NCI-H1436 treated with DMSO at 0.1 percent for 48 hours (cell line): ENCODE results near the gene ALG3.
A peak's percentile ranks its signal among the peaks of the same experiment; 100 is the strongest.
"Not testable (repeated sequence)": the region's sequence is repeated elsewhere in the genome, so short reads cannot be mapped to it uniquely, and the experiment has no call there.

Experiments used
- DNase-seq: peaks from one replicate; lab custom pipeline; 2025; lab: John Stamatoyannopoulos, UW

ALG3 gene

DNA sequence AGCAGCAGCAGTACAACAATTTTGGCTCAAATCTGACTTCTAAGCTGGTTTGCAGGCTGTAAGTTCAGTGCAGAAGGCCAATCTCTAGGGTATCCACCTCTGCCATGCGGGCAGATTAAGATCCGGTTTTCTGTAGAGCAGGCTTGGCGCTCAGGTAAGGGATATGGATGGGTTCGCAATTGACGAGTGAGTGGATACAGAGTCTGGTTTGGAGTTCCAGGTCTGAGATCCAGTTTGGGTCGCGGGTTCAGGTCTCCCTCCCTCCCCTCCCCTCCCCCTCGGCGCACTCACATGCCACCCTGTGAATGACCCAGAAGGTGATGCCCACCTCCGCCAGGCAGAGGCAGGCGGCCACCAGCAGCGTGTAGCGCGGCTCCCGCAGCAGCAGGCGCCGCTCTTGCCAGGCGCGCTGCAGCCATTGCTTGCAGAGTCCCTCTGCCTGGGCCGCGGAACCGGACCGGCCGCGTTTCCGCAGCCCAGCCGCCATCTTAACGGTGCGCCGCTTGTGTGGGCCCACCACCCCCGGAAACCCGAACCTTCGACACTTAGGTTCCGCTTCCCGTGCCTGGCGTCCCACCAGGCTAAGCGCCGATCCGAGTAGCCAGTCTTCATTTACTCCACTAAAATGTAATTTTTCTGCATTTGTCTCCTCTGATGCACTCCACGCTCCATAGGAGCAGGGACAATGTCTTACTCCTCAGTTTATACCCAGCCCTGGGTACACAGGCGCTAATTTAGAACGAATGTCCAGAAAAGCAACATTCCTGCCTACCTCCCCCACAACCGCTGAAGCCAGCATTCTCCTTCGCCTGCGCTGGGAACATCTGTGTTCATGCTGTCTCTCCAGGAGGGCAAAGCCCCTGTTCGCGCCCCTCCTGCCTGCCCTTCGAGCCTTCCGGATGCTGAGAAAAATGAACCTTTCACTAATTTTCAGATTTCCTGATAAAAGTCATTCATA is at the start of gene ALG3:
ALG3 (minus strand) TSS at position 509 of the 958 bp plus-strand sequence; CDS start at position 487, 22 bp downstream.
- DNase-seq: no peak

GRCh38 chr3:184296616-184297015 is 47.9 kb upstream of the ALG3 start:
- DNase-seq: no peak

DNA sequence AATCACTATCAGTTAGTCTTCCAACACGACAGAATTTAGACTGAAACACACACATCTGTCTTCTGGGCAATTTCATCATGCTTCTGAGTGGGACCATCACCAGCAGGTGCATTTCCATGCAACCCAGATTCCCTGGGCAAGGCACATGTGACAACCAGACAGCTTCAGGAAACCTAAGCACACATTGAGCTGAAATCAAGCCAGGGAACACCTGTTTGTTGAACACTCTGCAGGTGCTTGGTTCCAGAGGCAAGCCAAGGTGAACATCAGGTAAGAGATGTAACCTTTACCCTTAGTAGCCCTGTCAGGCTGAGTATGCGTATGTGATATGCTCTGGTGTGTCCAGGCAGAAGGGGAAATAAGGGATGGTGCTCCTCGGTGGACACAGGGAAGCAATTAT is 47.0 kb upstream of the ALG3 start:
- DNase-seq: no peak

- DNase-seq: no peak
Observed at GRCh38 chr3:184291738-184292445, 43.1 kb upstream of the ALG3 start.

GRCh38 chr3:184291044-184291737 is 42.4 kb upstream of the ALG3 start:
- no peak for DNase-seq

- no peak for DNase-seq
Observed at GRCh38 chr3:184290331-184290730, 41.6 kb upstream of the ALG3 start.

DNA sequence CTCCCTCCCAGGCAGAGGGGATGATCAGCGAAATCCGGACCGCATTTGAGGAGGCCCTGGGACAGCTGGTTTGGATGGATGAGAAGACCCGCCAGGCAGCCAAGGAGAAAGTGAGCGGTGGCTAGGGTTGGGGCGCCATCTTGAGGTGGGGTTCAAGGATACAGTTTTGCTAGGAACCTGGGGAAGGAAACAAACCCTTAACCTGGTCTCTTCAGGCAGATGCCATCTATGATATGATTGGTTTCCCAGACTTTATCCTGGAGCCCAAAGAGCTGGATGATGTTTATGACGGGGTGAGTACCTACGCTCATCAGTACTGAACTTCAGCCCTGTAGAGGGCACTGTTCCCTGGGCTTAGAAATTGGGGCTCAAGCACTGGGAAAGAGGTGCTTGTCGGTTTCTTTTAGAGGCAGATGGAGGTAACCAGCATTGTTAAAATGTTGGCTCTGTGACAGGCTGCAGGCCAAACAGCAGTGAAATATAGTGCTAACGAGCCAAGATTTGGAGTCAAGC is 40.7 kb upstream of the ALG3 start:
- peak; percentile 53 for DNase-seq

DNA sequence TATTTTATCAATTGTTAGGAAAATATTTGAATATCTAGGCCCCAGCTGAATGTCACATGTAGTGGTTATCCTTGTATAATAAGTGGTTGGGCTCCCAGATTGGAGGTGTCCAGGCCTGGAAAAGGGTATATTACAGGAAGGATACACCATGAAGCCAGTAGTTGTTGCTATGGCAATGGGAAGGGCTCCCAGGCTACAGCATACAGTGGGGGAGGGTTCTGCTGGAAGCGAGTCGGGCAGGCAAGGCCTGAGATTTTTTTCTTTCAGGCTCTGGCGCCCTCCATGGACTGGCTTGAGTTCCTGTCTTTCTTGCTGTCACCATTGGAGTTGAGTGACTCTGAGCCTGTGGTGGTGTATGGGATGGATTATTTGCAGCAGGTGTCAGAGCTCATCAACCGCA is 35.9 kb upstream of the ALG3 start:
- no peak for DNase-seq

DNA sequence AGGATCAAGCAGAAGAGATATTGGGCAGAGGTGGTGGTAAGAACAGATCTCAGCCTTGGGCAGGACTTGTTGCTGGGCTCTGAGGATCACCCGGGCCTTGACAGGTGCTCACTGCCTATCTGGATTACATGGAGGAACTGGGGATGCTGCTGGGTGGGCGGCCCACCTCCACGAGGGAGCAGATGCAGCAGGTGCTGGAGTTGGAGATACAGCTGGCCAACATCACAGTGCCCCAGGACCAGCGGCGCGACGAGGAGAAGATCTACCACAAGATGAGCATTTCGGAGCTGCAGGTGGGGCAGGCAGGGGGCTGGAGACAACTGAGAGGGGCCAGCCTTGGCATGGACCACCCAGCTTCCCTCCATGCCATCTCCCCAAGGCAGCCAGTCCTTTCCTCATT is 34.9 kb upstream of the ALG3 start:
- DNase-seq: no peak

DNA sequence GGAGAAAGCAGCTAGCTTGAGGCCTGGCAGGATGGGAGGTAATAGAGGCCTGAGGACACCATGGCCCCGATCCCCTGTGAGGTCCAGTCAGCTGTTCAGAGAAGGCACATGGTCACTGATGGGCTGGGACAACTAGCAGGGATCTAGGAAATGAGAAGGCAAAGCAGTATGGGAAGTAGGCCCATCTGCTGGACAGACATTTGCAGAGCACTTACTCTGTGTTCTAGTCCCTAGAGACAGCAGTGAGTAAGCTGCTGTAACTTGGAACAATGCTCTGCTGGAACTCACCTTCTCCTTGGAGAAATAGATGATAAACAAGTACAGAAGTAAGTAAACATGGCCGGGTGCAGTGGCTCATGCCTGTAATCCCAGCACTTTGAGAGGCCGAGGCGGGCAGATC is 34.2 kb upstream of the ALG3 start:
- no peak for DNase-seq

- no peak for DNase-seq
Observed at GRCh38 chr3:184277366-184277765, 28.6 kb upstream of the ALG3 start.

GRCh38 chr3:184275961-184276910 is 27.5 kb upstream of the ALG3 start, which contains the start of gene ECE2:
Gene ECE2, plus strand, starts transcription at chr3:184276022. Its CDS starts 132 bp downstream, at chr3:184276154.
- no peak for DNase-seq

DNA sequence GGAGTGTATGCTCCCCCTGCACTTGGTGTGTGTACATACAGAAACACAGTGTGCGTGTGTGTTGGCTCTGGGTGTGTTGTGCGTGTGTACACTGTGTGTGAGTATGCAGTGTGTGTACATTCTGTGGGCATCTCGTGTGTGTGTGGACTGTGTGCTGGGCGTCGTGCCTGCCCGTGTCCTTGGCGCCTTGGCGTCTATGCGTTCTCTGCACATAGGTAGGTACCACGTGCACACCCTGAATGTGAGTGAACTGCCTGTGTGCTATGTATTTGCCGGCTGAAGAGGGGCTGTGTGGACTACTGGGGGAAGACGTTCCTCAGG is 26.6 kb upstream of the ALG3 start:
- no peak for DNase-seq

- no peak for DNase-seq
Observed at GRCh38 chr3:184272269-184272668, 23.5 kb upstream of the ALG3 start.

DNA sequence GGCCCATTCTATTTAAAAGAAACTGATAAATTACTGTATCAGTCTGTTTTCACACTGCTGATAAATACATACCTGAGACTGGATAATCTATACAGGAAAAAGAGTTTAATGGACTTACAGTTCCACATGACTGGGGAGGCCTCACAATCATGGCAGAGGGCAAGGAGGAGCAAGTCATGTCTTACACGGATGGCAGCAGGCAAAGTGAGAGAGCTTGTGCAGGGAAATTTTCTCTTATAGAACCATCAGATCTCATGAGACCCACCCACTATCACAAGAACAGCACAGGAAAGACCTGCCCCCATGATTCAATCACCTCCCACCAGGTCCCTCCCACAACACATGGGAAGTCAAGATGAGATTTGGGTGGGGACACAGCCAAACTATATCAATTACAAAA is 18.5 kb upstream of the ALG3 start:
- not testable (repeated sequence) for DNase-seq

- DNase-seq: no peak
Observed at GRCh38 chr3:184262764-184263179, 14.0 kb upstream of the ALG3 start.

DNA sequence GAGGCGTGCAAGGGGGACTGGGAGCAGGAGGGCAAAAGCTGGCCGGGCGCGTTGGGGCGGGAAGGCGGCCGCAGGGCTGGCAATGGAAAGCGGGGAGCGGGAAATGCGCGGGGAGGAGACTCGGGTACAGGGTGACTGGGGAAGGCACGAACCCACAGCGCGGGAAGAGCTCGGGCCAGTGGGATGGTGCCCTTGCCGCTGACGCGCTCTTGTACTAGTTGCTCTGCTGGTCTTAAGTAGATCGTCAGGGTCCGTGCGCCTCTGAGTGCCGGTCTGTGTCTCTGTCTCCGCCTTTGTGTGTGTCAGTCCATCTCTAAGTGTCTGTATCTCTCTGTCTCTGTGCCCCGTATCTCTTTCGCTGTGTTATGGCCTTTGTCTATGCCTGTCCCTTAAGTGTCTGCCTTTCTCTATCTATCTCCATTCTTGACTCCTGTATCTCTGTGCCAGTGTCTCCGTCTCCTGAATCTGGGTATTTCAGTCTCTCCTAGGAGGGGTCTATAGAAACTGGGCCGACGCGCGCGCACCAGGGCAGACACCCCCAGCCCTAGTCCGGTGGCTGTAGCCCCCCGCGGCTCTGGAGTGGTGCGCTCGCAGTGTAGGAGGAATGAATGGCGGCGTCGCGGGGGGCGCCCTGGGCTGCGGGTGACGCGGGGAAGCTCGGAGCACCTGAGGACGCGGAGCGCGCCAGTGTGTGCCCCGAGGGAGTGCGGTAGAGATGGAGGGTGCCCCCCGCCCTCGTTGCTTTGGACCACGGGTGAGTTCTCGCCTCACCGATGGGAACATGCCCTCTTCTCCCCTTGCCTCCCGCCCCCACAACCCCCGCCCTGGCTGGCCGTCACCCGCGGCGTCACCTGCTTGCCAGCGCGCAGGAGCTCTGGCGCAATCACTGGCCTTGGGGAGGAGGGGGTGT is 13.3 kb upstream of the ALG3 start:
- DNase-seq: peak; percentile 62

DNA sequence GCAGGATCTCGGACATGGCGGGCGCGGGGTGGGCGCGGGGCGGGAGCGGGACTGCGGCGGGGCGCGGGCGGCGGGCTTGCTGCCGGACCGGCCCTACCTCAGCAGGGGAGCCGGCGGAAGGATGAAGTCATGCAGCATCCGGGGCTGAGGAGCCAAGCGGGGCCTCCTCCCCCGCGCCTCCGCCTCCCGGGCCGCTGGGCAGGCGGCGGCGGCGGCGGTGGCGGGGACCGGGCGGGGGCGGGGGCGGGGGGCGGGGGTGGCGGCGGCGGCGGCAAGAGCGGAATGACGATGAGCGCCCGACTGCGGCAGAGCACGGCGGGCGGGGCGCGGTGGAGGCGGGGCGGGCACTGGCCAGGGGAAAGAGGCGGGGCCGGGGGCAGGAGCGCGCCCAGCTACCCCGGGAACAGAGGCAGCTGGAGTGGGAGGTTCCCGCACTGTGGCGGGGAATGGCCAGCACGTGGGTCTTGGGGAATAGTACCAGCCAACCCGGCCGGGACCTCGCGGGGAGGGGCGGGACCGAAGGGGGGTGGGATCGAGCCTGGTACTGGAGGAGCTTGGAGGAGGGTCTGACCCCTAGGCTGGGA is 12.6 kb upstream of the ALG3 start, which contains the start of gene CAMK2N2:
CAMK2N2 (minus strand) TSS at position 284 of the 584 bp plus-strand sequence; CDS start at position 16, 268 bp downstream.
- DNase-seq: peak; percentile 76

DNA sequence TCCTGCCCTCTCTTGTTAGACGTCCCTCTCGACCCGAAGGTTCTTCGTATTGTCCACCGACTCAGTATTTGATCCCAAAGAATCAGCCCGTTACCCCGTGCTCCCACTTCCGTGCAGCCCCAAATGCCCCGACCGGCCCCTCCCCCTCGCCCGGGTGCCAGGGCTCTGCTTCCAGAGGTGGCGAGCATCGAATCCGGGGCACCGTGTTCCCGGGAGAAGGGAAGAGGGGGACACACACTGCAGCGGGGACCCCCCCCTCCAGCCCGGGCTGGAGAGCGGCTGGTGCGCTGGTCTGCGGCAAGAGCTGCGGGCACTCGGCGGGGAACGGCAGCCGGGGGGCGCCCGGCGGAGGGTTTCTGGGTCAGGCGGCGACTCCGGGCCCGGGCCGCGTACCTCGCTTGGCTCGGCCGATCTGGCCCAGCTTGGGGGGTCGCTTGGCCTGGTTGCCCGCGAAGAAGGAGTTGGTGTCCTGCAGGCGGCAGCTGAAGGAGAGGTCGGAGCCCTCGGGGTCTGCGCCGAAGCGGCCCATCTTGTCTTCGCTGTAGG is 12.0 kb upstream of the ALG3 start:
- DNase-seq: no peak
